Keratinocyte (primary cell): Measurements from ENCODE around the gene HP1BP3. TPM values are rescaled to one million over a fixed set of nuclear protein-coding genes. Genes with fewer than 3 reads are reported as not detected.

ENCODE experiments used
- DNase-seq: peaks from one replicate; pipeline ENCODE4 v3.0.0-alpha.2; 2011; ENCODE audit warnings: low read depth, missing footprints, low spot score
- FAIRE-seq: peaks from 2 replicates; lab custom pipeline; 2011; peaks lifted over from hg19 to GRCh38; lab: Jason Lieb, UNC
- H2AFZ ChIP-seq: 2 replicates; pipeline ENCODE4 v1.6.0; 2012; ENCODE audit warnings: low read length, control low read depth, inconsistent platforms; ENCODE audit not compliant: control insufficient read depth
- H3K27ac ChIP-seq: 2 replicates; pipeline ENCODE4 v1.5.1; 2011; ENCODE audit warnings: low read length; ENCODE audit not compliant: control insufficient read depth, insufficient read depth
- H3K27me3 ChIP-seq: 3 replicates; pipeline ENCODE4 v1.6.0; 2011; ENCODE audit warnings: low read length; ENCODE audit not compliant: control insufficient read depth, insufficient read depth; ENCODE audit errors: extremely low read depth
- H3K36me3 ChIP-seq, 2 experiments: 2 replicates in 1 of 2; 3 replicates in 1 of 2; pipeline ENCODE4 v1.5.1; 2011; ENCODE audit warnings: low read length in 2 of 2, mild to moderate bottlenecking in 1 of 2; ENCODE audit not compliant: control insufficient read depth in 2 of 2, insufficient read depth in 2 of 2; ENCODE audit errors: extremely low read depth in 1 of 2
- H3K4me1 ChIP-seq: 3 replicates; pipeline ENCODE4 v1.5.1; 2011; ENCODE audit warnings: low read length; ENCODE audit not compliant: control insufficient read depth, insufficient read depth; ENCODE audit errors: extremely low read depth
- H3K4me2 ChIP-seq: 3 replicates; pipeline ENCODE4 v1.6.0; 2011; ENCODE audit warnings: low read depth, low read length; ENCODE audit not compliant: control insufficient read depth, insufficient read depth; ENCODE audit errors: extremely low read depth
- H3K4me3 ChIP-seq, 3 experiments: fragments of 200-600 bp in 1 of 3; sonication (generic) in 1 of 3; 2 replicates in 2 of 3; 3 replicates in 1 of 3; pipeline ENCODE4 v1.5.1; 2011 to 2016; ENCODE audit warnings: low read length in 3 of 3, mild to moderate bottlenecking in 3 of 3, control low read depth in 2 of 3, inconsistent platforms in 1 of 3, low read depth in 1 of 3, mixed read lengths in 1 of 3, mixed run types in 1 of 3, moderate library complexity in 1 of 3; ENCODE audit not compliant: control insufficient read depth in 2 of 3, insufficient read depth in 2 of 3; ENCODE audit errors: extremely low read depth in 1 of 3
- H3K79me2 ChIP-seq: 2 replicates; pipeline ENCODE4 v1.6.0; 2012; ENCODE audit warnings: low read length; ENCODE audit not compliant: control insufficient read depth, insufficient read depth
- H3K9ac ChIP-seq: 3 replicates; pipeline ENCODE4 v1.6.0; 2011; ENCODE audit warnings: low read length; ENCODE audit not compliant: control insufficient read depth, insufficient read depth; ENCODE audit errors: extremely low read depth
- H3K9me1 ChIP-seq: 3 replicates; pipeline ENCODE4 v1.6.0; 2011; ENCODE audit warnings: low read length; ENCODE audit not compliant: control insufficient read depth, insufficient read depth; ENCODE audit errors: extremely low read depth
- H3K9me3 ChIP-seq: 2 replicates; pipeline ENCODE4 v1.5.1; 2012; ENCODE audit warnings: low read depth, low read length; ENCODE audit not compliant: control insufficient read depth
- H4K20me1 ChIP-seq: 3 replicates; pipeline ENCODE4 v1.6.0; 2011; ENCODE audit warnings: low read length; ENCODE audit not compliant: control insufficient read depth, insufficient read depth; ENCODE audit errors: extremely low read depth
- CTCF ChIP-seq, 3 experiments: IDR thresholded peaks in 1 of 3; conservative IDR thresholded peaks in 1 of 3; optimal IDR thresholded peaks in 1 of 3; 2 replicates in 2 of 3; 3 replicates in 1 of 3; pipeline versions ENCODE3 to v1.5.1; 2011; ENCODE audit warnings: low read length in 3 of 3, mild to moderate bottlenecking in 3 of 3, moderate library complexity in 2 of 3, control low read depth in 1 of 3, inconsistent platforms in 1 of 3; ENCODE audit not compliant: insufficient read depth in 2 of 3; ENCODE audit errors: extremely low read depth in 1 of 3
- EZH2 ChIP-seq: IDR thresholded peaks from one replicate; pipeline ENCODE4 v1.6.1; 2012; ENCODE audit warnings: inconsistent platforms, mild to moderate bottlenecking, low read length, moderate library complexity
- dilution Hi-C: fragments of 300-500 bp; cut with MboI; formaldehyde crosslinking; loops from one replicate; pipeline ENCODE4 v1.7.0; 2020; ENCODE audit warnings: low sequenced_read_pairs; ENCODE audit not compliant: extremely low pct_ligation_motif_present
- polyA plus RNA-seq, 5 experiments: library from polyadenylated mRNA; depleted of rRNA in 3 of 5; stranded (reverse) in 3 of 5; stranded (forward) in 1 of 5; unstranded in 1 of 5; fragments of >200 nt; gene quantifications; 1 replicate in 1 of 5; 2 replicates in 3 of 5; 3 replicates in 1 of 5; pipeline versions ENCODE4 v1.2.1 to v1.2.3, GENCODE V29; 2011 to 2012; ENCODE audit warnings: missing spikeins in 2 of 5, low read depth in 1 of 5, low replicate concordance in 1 of 5

HP1BP3 gene
- polyA plus RNA-seq, 1 donor (not counting 4 experiments of a cell fraction or from before 2014, with no cell fraction given) = 148 TPM

DNA sequence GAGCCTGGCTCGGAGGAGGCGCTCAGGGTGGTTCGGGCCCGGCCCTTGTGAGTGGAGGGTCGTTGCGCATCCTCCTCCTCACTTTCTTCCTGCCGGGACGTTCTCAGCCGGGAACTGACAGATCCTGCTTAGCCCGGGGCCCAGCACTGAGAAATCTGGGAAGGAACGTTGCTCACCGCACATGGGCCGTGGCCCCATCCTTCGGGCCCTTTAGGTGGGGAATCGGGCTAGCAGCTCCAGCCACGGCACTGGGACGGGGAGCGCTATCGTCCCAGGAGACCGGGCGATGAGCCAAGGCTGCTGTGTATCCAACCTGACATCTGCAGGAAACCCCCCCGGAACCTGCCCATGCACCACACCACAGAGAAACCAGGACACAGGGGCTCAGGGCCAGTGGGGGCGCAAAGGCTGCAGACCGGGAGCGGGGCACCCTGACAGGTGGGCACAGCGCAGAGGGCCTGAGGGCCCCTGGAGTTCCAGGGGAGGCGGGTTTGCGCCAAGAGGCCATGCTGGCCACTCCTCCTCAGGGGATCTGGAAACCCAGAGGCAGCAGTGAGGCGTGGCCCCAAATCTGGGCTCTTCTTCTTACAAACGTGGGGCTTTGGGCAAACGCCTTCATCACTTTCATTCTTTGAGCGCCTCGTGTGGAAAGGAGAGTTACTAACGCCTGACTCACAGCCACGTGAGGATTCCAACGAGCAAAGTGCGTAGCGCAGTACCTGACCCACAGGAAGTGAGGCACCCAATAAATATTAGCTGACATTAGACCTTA is 54.3 kb downstream of the HP1BP3 start, which contains the start of gene SH2D5:
SH2D5 (minus strand) TSS at position 116 of the 772 bp plus-strand sequence. CDS start 4,659 bp downstream, outside the sequence.
- Histone ChIP-seq H3K9ac (peak within 1 kb of the TSS; percentile 88), H3K9me1 (no peaks in the 10 kb centered on the region), H4K20me1 (no peaks in the 10 kb centered on the region), H3K9me3 (no peaks in the 10 kb centered on the region), H2AFZ (no peak within 1 kb of the TSS), H3K36me3 (peaks cover 13 to 23% of the 10 kb centered on the region in 2 experiments), H3K27me3 (no peaks in the 10 kb centered on the region), H3K4me2 (peak within 1 kb of the TSS; percentile 97), H3K4me3 (peak within 1 kb of the TSS; percentile 69 to 89 (median 87)), H3K4me1 (peaks cover 62% of the 10 kb centered on the region), H3K27ac (peak within 1 kb of the TSS; percentile 85), H3K79me2 (peaks cover 40% of the 10 kb centered on the region)
- dilution Hi-C loops = no loop called here
- peak in 1 of 3 experiments; percentile 36 for TF ChIP-seq CTCF (optimal IDR thresholded peaks at IDR 0.05 in 1 of 3, IDR thresholded peaks at IDR 0.05 in 1 of 3, conservative IDR thresholded peaks at IDR 0.05 in 1 of 3; ENCODE audit: extremely low read depth in 1 of 3, insufficient read depth in 2 of 3, low read length in 3 of 3)
- no peak for TF ChIP-seq EZH2
- FAIRE-seq (peak; percentile 98), DNase-seq (peak; percentile 96)

DNA sequence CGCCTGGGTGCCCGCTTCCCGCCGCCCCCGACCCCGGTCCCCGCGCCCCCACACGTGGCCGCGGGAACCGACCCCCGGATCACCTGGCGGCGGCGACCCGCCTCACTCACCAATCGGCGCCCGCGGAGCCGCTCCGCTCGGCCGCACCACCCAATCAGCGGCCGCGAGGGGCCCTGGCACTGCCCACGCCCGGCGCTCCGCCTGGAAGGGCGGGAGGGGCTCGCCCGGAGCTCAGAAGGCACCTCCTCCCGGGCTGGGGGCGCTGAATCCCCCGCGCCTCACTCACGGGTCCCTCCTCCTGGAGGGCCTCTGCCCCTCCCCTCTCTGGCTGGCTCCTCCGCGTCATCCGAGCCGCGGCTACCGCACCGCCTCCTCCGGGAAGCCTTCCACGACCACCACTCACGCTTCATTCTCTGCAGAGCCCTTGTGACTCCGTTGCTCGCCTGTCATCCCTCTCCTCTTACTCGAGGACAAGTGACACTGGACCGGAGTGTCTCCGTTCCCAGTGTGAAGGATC is 55.0 kb downstream of the HP1BP3 start:
- no peaks in the 10 kb centered on the region for H3K9me3 ChIP-seq
- H3K4me1 ChIP-seq = peaks cover 60% of the 10 kb centered on the region
- peaks cover 11 to 23% of the 10 kb centered on the region in 2 experiments for H3K36me3 ChIP-seq
- no peaks in the 10 kb centered on the region for H3K27me3 ChIP-seq
- no peaks in the 10 kb centered on the region for H3K9me1 ChIP-seq
- H3K4me3 ChIP-seq = peak overlapping the region; percentile 69 to 89 (median 87)
- peak overlapping the region; percentile 85 for H3K27ac ChIP-seq
- no peaks in the 10 kb centered on the region for H4K20me1 ChIP-seq
- H2AFZ ChIP-seq = no peak overlapping the region
- peak overlapping the region; percentile 97 for H3K4me2 ChIP-seq
- peak overlapping the region; percentile 88 for H3K9ac ChIP-seq
- TF ChIP-seq CTCF (optimal IDR thresholded peaks at IDR 0.05 in 1 of 3, IDR thresholded peaks at IDR 0.05 in 1 of 3, conservative IDR thresholded peaks at IDR 0.05 in 1 of 3; ENCODE audit: extremely low read depth in 1 of 3, insufficient read depth in 2 of 3, low read length in 3 of 3) (no peak), EZH2 (no peak)
- dilution Hi-C loops = no loop called here
- H3K79me2 ChIP-seq = peaks cover 46% of the 10 kb centered on the region
- DNase-seq = peak; percentile 68
- FAIRE-seq = peak; percentile 52
